HG03575 (cell line): ENCODE results near the gene ALOX15.
"Not testable (repeated sequence)": the region's sequence is repeated elsewhere in the genome, so short reads cannot be mapped to it uniquely, and the experiment has no call there.

Experiments
- ATAC-seq: cut with Tn5 transposase; IDR thresholded peaks from one replicate; pipeline ENCODE4 v1.9.1; 2021; ENCODE audit not compliant: unreplicated experiment, insufficient number of reproducible peaks, low FRiP score; ENCODE audit errors: extremely low read depth

The ALOX15 gene, protein sequence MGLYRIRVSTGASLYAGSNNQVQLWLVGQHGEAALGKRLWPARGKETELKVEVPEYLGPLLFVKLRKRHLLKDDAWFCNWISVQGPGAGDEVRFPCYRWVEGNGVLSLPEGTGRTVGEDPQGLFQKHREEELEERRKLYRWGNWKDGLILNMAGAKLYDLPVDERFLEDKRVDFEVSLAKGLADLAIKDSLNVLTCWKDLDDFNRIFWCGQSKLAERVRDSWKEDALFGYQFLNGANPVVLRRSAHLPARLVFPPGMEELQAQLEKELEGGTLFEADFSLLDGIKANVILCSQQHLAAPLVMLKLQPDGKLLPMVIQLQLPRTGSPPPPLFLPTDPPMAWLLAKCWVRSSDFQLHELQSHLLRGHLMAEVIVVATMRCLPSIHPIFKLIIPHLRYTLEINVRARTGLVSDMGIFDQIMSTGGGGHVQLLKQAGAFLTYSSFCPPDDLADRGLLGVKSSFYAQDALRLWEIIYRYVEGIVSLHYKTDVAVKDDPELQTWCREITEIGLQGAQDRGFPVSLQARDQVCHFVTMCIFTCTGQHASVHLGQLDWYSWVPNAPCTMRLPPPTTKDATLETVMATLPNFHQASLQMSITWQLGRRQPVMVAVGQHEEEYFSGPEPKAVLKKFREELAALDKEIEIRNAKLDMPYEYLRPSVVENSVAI

DNA sequence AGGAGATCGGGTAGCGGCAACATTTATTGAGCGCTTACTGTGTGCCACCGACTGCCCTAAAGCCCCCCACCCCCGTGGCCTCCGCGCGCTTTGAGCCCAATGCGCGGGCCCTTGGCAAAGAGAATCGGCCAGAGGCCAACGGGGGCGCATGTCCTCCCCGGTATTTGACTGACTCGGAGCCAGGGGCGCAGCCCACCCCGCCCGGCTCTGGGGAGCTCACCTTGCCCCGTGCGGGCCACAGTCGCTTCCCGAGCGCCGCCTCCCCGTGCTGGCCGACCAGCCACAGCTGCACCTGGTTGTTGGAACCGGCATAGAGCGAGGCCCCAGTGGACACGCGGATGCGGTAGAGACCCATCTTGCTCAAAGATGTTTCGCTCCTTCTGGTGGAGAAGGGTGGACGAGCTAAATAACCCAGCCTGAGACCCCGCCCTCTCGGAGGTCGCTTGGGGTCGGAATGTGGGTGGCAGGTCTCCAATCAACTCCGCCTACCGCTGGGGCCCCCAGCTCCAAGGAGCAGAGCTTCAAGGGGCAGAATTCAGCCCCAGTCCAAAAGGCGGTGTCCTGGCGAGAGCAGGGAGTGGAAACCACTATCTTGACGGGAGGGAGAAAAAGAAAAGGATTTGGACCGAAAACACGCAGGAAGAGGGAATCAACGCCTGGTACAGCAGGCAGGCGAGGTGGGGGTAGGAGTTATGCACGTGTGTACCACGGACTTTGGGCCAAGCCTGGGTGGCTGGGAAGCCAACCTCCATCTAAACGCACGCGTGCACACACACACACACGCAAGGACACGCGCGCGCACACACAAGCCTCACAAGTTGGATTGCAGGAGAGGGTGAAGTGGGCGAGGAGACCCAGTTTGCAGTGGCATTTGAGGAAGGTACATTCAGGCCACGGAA, at the start of gene ALOX15:
Gene ALOX15 (minus strand): TSS at position 382 of the 899 bp plus-strand sequence. CDS start 27 bp downstream, at position 355.
- ATAC-seq = no peak

DNA sequence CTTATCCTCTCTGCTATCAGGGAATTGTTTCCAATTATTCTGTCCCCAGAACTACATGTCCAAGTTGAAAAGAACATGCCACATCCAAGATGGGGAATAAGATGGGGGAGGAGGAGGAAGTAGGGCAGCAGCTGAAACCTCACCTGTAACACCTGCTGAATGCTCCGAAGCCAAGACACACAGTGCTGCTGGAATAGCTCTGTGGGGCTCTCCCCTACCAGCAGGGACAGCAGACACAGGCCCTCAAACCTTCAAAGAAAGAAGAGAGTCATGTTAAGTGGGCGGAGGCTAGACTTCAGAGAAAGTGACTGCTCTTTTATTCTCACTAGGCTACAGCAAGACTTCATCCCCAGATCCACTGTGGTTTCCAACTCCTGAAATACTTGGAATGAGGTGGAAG, 49.3 kb upstream of the ALOX15 start:
- no peak for ATAC-seq

DNA sequence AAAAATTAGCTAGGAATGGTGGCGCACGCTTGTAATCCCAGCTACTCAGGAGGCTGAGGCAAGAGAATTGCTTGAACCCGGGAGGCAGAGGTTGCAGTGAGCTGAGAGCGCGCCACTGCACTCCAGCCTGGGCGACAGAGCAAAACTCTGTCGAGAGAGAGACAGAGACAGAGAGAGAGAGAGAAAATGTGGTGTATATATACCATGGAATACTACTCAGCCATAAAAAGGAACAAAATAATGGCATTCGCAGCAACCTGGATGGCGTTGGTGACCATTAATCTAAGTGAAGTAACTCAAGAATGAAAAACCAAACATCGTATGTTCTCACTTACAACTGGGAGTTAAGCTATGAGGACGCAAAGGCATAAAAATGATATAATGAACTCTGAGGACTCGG, 48.4 kb upstream of the ALOX15 start:
- not testable (repeated sequence) for ATAC-seq

DNA sequence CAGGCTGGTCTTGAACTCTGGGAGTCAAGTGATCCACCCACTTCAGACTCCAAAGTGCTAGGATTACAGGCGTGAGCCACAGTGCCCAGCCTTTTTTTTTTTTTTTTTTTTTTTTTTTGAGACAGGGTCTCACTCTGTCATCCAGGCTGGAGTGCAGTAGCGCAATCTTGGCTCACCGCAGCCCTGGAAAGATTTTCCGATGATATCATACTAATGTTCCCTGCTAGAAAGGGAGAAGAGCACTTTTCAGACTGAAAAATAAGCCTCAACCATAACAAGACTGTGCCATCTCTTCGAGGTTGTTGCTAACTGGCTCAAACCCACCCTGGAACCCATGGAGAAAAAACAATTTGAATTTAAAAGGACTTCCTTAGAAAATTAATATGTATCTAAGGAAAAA, 42.3 kb upstream of the ALOX15 start:
- ATAC-seq = not testable (repeated sequence)

DNA sequence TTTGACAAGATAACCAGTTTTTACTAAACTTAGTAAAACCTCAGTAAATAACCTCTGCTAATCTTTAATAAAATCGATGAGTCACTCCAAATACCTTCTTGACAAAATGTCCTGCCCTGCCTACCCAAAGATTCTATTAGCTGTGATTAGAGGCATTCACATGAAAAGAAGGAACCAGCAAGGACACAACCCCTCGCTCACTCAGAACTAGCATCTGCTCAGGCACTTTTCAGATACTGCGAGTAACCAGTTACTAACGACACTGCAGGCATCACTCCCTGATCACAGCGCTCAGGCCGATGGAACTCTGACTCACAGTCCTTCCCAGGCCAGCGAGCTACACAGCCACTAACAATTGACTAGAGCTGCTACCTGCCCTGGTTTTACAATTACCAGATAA, 38.2 kb upstream of the ALOX15 start:
- no peak for ATAC-seq

DNA sequence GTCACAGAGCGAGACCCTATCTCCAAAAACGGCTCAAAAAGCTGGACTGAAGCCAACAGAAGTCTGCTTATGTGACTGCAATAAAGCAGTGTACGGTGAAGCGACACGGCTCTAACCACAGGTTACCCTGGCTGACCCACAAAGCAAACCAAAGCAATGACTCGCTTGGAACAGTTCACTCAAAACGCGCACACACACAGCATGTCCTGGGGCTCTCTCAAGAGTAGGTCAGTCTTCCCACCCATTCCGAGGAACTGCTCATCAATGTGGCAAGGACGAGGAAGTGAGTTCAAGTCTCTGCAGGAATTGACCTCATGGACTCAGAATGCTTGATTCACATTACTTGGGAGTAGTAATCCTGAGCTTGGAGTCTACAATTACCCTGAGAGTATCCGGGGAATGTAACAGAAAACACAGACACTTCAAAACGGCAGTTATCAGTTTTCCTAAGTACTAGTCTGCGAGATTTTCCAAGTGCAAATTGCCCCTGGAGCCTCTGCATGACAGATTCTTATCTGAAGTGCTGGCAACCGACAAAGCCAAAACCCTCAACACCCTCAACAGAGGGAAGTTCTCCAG, 37.1 kb upstream of the ALOX15 start:
- no peak for ATAC-seq

DNA sequence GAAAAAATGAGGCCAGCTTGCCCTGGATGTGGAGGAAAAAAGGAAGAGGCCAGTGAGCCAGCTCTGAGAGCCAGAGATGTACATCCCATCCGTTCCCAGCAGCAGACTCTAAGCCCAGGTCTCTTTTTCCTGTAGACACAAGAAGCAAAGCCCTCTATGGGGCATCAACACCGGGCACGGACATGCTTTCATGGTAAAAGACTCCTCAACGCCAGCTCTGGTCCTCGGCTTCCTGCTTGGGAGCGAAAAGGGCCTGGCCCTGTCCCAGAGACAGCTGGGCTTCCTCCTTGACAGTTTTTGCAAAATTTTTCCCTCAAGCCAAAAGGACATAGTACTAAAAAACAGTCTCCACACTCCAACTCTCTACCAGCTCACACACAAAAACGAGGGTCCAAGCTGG, 35.3 kb upstream of the ALOX15 start:
- ATAC-seq = no peak

DNA sequence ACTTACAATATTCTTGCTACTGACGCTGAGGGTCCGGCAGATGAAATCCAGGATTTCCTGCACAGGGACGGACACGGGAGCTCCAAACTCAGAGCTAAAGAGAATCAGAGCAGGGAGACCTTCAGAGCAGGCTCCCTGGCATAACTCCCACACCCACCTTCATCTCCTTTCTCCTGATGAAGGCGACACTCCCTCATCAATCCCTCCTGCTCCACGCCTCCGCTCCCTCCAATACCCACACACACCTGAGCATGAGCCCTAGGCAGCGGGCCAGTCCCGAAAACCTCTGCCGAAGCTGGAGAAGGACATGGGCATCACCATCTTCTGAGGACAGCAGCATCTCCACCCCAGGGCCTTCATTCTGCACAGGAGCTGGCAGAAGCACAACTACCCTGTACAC, 34.3 kb upstream of the ALOX15 start:
- no peak for ATAC-seq

DNA sequence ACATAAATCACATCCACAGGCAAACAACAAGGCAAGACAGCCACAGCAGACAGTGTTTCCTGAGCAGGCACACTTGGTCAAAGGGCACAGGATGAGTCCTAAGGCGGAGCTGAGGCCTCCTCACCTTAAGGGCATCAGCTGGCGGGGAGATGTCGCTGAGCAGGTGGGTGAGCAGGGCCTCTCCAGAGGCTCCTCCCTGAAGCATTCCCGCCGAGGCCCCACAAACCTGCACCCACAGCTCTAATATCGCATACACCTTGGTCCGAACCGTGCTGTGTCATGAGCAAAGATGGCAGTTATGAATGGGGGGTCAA, 33.2 kb upstream of the ALOX15 start:
- ATAC-seq = no peak

DNA sequence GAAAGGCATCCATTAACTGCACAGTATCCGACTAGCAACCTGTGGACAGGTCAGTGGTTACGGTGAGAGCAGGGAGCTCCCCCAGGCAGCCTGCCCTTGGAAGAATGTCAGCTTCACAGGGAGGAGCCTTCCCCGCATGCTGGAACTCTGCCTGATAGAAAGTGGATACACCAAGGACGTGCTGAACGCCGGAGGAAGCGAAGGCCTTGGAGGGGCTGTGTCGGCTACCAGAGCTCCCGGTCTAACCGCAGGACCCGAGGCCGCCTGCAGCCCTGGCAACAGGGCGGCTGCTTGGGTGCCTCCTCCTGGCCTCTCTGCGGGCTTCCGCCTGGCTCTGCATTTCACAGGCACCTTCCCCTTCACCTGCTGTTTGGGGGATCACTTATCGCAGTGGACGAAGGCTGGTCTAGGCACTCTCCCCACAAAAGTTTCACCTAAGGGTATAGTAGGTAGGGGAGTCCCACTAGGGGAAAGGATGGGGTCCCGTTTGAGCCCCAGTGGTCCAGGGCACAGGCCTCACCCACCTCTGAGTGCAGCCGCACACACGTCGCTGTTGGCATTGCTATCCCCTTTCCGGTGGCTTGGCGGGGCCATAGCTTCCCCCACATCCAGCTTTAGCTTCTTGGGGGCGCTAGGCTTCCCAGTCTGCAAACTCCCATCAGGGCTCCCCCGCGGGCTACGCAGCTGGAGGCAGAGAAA, 32.7 kb upstream of the ALOX15 start:
- ATAC-seq = no peak

DNA sequence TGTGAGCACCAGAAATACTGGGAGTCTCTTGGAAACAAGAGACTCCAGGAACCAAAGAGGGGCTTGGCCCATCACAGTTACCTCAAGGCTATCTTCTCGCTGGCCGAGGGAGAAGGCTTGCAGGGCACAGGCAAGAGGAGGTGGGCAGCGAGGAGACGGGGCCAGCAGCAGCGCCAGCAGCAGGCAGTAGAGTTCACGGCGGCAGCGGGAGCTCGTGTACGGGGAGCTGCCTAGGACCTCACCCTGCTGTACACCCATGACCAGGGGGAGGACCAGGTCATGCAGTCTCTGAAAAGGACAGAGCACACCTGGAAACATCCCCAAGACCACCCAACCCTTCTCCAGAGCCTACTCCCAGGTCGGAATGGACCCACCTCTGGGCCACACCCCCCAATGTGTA, 31.7 kb upstream of the ALOX15 start:
- no peak for ATAC-seq

DNA sequence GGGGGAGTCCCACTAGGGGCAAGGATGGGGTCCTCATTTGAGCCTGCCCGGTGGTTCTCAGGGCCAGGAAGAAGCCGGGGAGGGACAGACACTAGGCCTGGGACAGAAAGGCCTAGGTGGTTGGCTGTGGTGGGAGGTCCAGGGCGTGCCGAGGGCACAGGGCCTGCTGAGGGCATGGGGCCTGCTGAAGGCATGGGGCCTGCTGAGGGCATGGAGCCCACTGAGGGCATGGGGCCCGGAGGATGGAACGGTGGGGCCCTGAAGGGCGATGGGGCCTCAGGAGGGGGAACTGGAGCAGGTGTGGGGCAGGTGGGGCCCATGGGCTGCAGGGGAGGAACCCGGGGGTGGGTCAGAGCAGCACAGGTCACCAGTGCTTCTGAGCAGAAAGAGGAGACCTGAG, 31.3 kb upstream of the ALOX15 start:
- ATAC-seq = no peak

DNA sequence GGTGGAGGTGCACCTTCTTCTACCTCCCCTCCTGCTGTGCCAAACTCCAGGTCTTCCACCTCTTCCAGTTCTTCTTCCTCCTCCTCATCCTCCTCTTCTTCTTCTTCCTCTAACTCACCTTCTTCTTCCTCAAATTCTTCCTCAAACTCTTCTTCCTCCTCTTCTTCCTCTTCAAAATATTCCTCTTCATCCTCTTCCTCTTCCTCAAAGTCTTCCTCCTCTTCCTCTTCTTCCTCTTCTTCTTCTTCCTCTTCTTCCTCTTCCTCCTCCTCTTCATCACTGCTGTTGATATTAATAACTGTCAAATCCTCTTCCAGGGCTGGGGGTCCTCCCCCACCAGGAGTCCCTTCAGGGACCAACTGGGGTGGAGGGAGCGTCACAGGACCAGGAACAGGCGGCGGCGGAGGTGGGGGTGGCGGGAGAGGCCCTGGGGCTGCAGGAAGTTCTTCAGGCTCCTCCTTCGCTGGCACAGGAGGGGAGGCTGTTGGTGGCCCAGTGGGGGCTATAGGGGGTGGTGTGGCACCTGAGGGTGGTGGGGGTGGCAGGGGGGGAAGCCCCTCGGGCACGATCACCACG, 30.7 kb upstream of the ALOX15 start:
- ATAC-seq = no peak

DNA sequence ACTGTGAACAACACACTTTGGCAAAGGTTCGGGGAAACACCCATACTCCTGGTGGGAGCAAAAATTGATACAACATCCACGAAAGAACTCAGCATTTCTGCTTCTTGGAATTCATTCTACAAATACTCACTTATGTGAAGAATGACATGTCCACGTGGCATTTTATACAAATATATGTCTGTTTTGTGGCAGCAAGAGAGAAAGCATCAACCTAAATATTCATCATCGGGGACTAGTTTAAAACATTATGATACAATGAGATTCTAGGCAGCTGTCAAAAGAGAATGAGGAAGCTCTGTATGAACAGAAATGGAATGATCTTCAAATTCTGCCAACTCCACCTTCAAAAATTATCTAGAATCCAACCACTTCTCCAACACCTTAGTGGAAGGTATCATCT, 25.7 kb upstream of the ALOX15 start:
- ATAC-seq = no peak

DNA sequence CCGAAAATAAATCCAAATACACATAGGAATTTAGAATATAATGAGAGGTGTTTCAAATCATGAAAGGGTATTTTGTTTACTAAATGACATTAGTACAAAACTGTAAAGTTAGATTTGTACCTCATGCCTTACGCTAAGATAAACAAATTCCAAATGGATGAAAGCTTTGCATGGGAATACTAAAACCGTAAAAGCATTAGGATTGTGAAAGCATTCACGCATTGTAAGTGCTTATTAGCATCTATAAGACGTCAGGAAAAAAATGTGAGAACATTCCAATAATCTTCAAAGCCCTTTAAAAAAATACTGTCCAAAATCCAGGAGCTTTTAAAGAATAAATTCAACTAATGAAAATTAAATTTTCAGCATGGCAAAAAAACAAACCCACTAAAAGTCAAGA, 24.8 kb upstream of the ALOX15 start:
- ATAC-seq = no peak

DNA sequence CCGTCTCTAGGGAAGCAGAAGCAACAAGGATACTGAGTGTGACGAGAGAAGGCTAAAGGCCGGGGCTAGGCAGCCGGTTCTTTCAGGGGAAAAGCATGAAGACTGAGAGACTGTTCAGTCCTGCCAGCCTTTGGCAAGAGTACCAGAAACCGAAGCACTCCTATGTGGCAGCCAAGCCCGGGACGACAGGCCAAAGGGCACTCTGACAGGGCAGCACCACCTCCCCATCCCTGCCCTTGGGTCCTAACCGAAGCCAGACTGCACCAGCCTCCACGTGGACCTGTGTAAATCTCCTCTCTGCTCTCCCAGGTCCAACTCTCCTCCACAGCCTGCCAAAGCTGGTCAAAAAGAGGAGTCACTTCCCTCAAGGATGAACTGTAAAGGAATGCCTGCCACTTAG, 23.5 kb upstream of the ALOX15 start:
- ATAC-seq = no peak

DNA sequence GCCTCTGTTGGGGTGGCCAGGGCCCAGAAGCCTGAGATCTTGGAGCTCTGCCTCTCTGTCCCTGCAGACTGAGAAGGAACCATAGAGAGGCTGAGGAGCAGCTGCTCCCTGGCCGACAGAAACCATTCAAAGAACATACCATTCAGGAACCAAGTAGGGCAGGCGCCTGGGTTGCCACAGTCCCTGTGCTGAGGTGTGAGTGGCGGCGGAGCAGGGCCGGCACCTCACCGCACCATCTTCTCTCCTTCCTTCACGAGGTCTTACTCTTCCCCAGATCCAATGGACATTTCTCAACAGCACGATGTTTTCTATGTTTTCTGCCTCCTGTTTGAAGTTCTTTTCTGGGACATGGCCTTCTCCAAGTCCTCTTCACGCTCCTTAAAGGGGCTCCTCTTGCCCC, 22.8 kb upstream of the ALOX15 start:
- no peak for ATAC-seq

DNA sequence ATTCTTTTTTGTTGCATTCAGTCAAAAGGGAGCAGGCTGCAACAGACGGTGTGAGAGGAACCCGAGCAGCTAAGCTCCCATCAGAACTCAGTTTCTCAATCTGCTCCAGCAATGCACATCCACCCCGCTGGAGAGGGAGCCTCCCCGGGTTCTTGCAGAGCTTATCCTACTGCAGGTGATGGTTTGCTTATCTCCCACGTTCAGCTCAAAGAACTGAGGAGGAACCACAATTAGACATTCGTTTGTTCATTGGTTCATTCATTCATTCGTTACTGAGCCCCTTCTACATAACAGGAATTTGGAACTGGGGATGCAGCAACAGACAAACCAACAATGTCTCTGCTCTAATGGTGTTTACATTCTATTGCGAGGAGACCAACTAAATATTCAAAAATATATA, 22.2 kb upstream of the ALOX15 start:
- ATAC-seq = no peak
